GM21381 (cell line): ENCODE data around the gene SH3BP2.

Source experiments
- ATAC-seq: cut with Tn5 transposase; IDR thresholded peaks from one replicate; pipeline ENCODE4 v1.9.1; 2021; ENCODE audit warnings: mild to moderate bottlenecking, moderate library complexity; ENCODE audit not compliant: unreplicated experiment

Gene SH3BP2

GRCh38 chr4:2792711-2793585 is at the start of gene SH3BP2:
Gene SH3BP2, plus strand, starts transcription at chr4:2793085. Its CDS starts 27,533 bp downstream, at chr4:2820618.
- ATAC-seq = no peak

GRCh38 chr4:2743518-2744445 is 49.1 kb upstream of the SH3BP2 start:
- no peak for ATAC-seq

- ATAC-seq = no peak
Observed at GRCh38 chr4:2744576-2745270, 48.2 kb upstream of the SH3BP2 start.

GRCh38 chr4:2745516-2745915 is 47.4 kb upstream of the SH3BP2 start:
- no peak for ATAC-seq

- peak; percentile 91 for ATAC-seq
Observed at GRCh38 chr4:2745981-2746806, 46.7 kb upstream of the SH3BP2 start.

GRCh38 chr4:2746891-2747695 is 45.8 kb upstream of the SH3BP2 start:
- no peak for ATAC-seq

- no peak for ATAC-seq
Observed at GRCh38 chr4:2750719-2751605, 41.9 kb upstream of the SH3BP2 start.

- no peak for ATAC-seq
Observed at GRCh38 chr4:2753436-2753835, 39.4 kb upstream of the SH3BP2 start.

GRCh38 chr4:2754848-2755819 is 37.8 kb upstream of the SH3BP2 start:
- no peak for ATAC-seq

- peak; percentile 69 for ATAC-seq
Observed at GRCh38 chr4:2755821-2756690, 36.8 kb upstream of the SH3BP2 start, which contains the start of gene TNIP2. Gene TNIP2, minus strand, starts transcription at chr4:2756336. Its CDS starts 47 bp downstream, at chr4:2756289.

GRCh38 chr4:2756691-2757350 is 36.1 kb upstream of the SH3BP2 start:
- ATAC-seq = peak; percentile 7

GRCh38 chr4:2757426-2757825 is 35.5 kb upstream of the SH3BP2 start:
- no peak for ATAC-seq

GRCh38 chr4:2761035-2761923 is 31.6 kb upstream of the SH3BP2 start:
- no peak for ATAC-seq

- no peak for ATAC-seq
Observed at GRCh38 chr4:2762048-2762447, 30.8 kb upstream of the SH3BP2 start.
